GM12878 (cell line): ENCODE data around the gene WHRN. TPM values are rescaled to one million over a fixed set of nuclear protein-coding genes. Genes with fewer than 3 reads are reported as not detected.

Experiments used
- ATAC-seq: fragments of 200-7000 bp; cut with Tn5 transposase; 3 replicates; pipeline ENCODE4 v1.9.1; 2020; ENCODE audit warnings: mild to moderate bottlenecking, moderate library complexity
- BruUV-seq: library from RNA; stranded (reverse); fragments of 400-500 nt; replicated peaks from 2 replicates; lab custom pipeline; 2021; lab: Mats Ljungman, UMichigan
- CTCF ChIA-PET: fragments of 300-600 bp; sonication (Branson Sonifier 250); formaldehyde crosslinking; extraction: SDS; loops from one replicate; lab custom pipeline; 2021; ENCODE audit warnings: inconsistent platforms; lab: Yijun Ruan, JAX
- POLR2A ChIA-PET: fragments of 350-600 bp; formaldehyde crosslinking; extraction: SDS; loops from one replicate; lab custom pipeline; 2021; ENCODE audit warnings: inconsistent platforms; lab: Charles Lee
- RAD21 ChIA-PET: fragments of 300-600 bp; sonication (Branson Sonifier 250); formaldehyde crosslinking; loops from one replicate; lab custom pipeline; 2023; ENCODE audit warnings: antibody characterized with exemption; ENCODE audit not compliant: unreplicated experiment; lab: Charles Lee
- SMC1A ChIA-PET: fragments of 300-600 bp; sonication (Branson Sonifier 250); formaldehyde crosslinking; loops from one replicate; lab custom pipeline; 2023; ENCODE audit not compliant: unreplicated experiment, uncharacterized antibody; lab: Charles Lee
- DNase-seq: peaks from one replicate; pipeline ENCODE4 v3.0.0-alpha.2; 2011; ENCODE audit warnings: low read depth, low spot score
- FAIRE-seq: peaks from 3 replicates; lab custom pipeline; 2011; peaks lifted over from hg19 to GRCh38; lab: Jason Lieb, UNC
- H2AFZ ChIP-seq: 2 replicates; pipeline ENCODE4 v1.6.0; 2011; ENCODE audit warnings: low read depth, low read length, control low read depth; ENCODE audit not compliant: control insufficient read depth
- H3K27ac ChIP-seq: 2 replicates; pipeline ENCODE4 v1.5.1; 2011; ENCODE audit warnings: control low read depth; ENCODE audit not compliant: control insufficient read depth, insufficient read depth
- H3K27me3 ChIP-seq, 2 experiments: replicated peaks in 1 of 2; 2 replicates each; pipeline versions ENCODE4 v1.6.0 to v1.6.1; 2011; ENCODE audit warnings: low read length in 1 of 2; ENCODE audit not compliant: control insufficient read depth in 2 of 2, insufficient read depth in 2 of 2
- H3K36me3 ChIP-seq, 2 experiments: 2 replicates each; pipeline ENCODE4 v1.5.1; 2011; ENCODE audit warnings: low read length in 1 of 2; ENCODE audit not compliant: control insufficient read depth in 2 of 2, insufficient read depth in 2 of 2
- H3K4me1 ChIP-seq: 2 replicates; pipeline ENCODE4 v1.6.1; 2011; ENCODE audit warnings: mild to moderate bottlenecking, low read length, moderate library complexity, mixed read lengths; ENCODE audit not compliant: control insufficient read depth, insufficient read depth
- H3K4me2 ChIP-seq: 2 replicates; pipeline ENCODE4 v1.6.0; 2011; ENCODE audit warnings: control low read depth; ENCODE audit not compliant: control insufficient read depth, insufficient read depth
- H3K4me3 ChIP-seq: fragments of 200-600 bp; sonication (generic); 2 replicates; pipeline ENCODE4 v1.5.1; 2016
- H3K79me2 ChIP-seq: 2 replicates; pipeline ENCODE4 v1.6.0; 2011; ENCODE audit warnings: low read length; ENCODE audit not compliant: control insufficient read depth, insufficient read depth
- H3K9ac ChIP-seq: 2 replicates; pipeline ENCODE4 v1.8.0; 2011; ENCODE audit warnings: low read length, control low read depth, mixed read lengths; ENCODE audit not compliant: control insufficient read depth, insufficient read depth
- H3K9me3 ChIP-seq: replicated peaks from 3 replicates; pipeline ENCODE4 v1.5.1; 2011; ENCODE audit warnings: mild to moderate bottlenecking, low read length; ENCODE audit not compliant: control insufficient read depth, insufficient read depth
- H4K20me1 ChIP-seq: 2 replicates; pipeline ENCODE4 v1.6.0; 2011; ENCODE audit not compliant: control insufficient read depth, insufficient read depth
- CBX3 ChIP-seq: fragments of 200-600 bp; sonication (generic); IDR thresholded peaks from 2 replicates; pipeline ENCODE4 v1.6.1; 2016; ENCODE audit warnings: low read depth, borderline replicate concordance
- CHD4 ChIP-seq: fragments of 200-600 bp; sonication (generic); IDR thresholded peaks from 2 replicates; pipeline ENCODE4 v1.6.1; 2016; ENCODE audit warnings: mild to moderate bottlenecking
- DPF2 ChIP-seq: fragments of 450-650 bp; IDR thresholded peaks from 2 replicates; pipeline ENCODE4 v1.6.1; 2017; ENCODE audit warnings: mild to moderate bottlenecking
- MTA2 ChIP-seq: fragments of 450-650 bp; IDR thresholded peaks from 2 replicates; pipeline ENCODE4 v1.6.1; 2016; ENCODE audit warnings: low read depth, mild to moderate bottlenecking, moderate library complexity
- NFIC ChIP-seq: IDR thresholded peaks from 2 replicates; pipeline ENCODE4 v1.6.1; 2012; ENCODE audit warnings: low read depth, mild to moderate bottlenecking, inconsistent platforms, low read length, moderate library complexity
- NR2C1 ChIP-seq: fragments of 450-650 bp; IDR thresholded peaks from 2 replicates; pipeline ENCODE4 v1.6.1; 2017; ENCODE audit warnings: antibody characterized with exemption, mild to moderate bottlenecking, moderate library complexity
- NR2C2 ChIP-seq: IDR thresholded peaks from 2 replicates; pipeline ENCODE4 v1.6.1; 2011; ENCODE audit warnings: borderline replicate concordance, low read depth; ENCODE audit not compliant: control insufficient read depth, insufficient read length
- NRF1 ChIP-seq: conservative IDR thresholded peaks from 2 replicates; pipeline ENCODE4 v1.6.1; 2011; ENCODE audit warnings: mild to moderate bottlenecking, low read depth, low read length, improper control_type of control experiment
- RBBP5 ChIP-seq: fragments of 200-600 bp; sonication (generic); conservative IDR thresholded peaks from 2 replicates; pipeline ENCODE4 v1.6.1; 2016
- SPI1 ChIP-seq: IDR thresholded peaks from 2 replicates; pipeline ENCODE4 v1.6.1; 2011; ENCODE audit warnings: low read depth, mild to moderate bottlenecking, low read length, moderate library complexity, borderline replicate concordance; ENCODE audit not compliant: insufficient read depth
- SREBF2 ChIP-seq: IDR thresholded peaks from 2 replicates; pipeline ENCODE4 v1.6.1; 2012; ENCODE audit warnings: mild to moderate bottlenecking, low read length
- TCF3 ChIP-seq: IDR thresholded peaks from 2 replicates; pipeline ENCODE4 v1.6.1; 2012; ENCODE audit warnings: low read depth, mild to moderate bottlenecking, low read length, borderline replicate concordance; ENCODE audit not compliant: insufficient read depth
- ZNF217 ChIP-seq: fragments of 450-650 bp; IDR thresholded peaks from 2 replicates; pipeline ENCODE4 v1.6.1; 2017; ENCODE audit warnings: antibody characterized with exemption, mild to moderate bottlenecking
- WGBS: methylation state at CpG from one replicate; pipeline ENCODE4 v1.1.6; 2016; ENCODE audit warnings: low lambda C conversion rate; ENCODE audit not compliant: insufficient replicate concordance, insufficient coverage; ENCODE audit errors: missing lambda C conversion rate; 5-methylcytosine and 5-hydroxymethylcytosine counted together
- in situ Hi-C: fragments of 300-500 bp; cut with MboI; formaldehyde crosslinking; loops from 9 replicates; pipeline ENCODE4 v1.14.3; 2018; ENCODE audit warnings: mixed read lengths
- intact Hi-C: fragments of 100-400 bp; cut with micrococcal nuclease; formaldehyde crosslinking; loops from one replicate; pipeline ENCODE4 v1.14.2; 2022; ENCODE audit not compliant: unreplicated experiment
- polyA plus RNA-seq, 11 experiments: library from polyadenylated mRNA; depleted of rRNA in 4 of 11; unstranded in 6 of 11; stranded (reverse) in 5 of 11; fragments of >200 nt; fragmentation: Nextera tagmentation in 4 of 11; fragmentation: Illumina TruSeq in 1 of 11; extraction: Ambion mirVana in 4 of 11; extraction: Trizol in 1 of 11; gene quantifications; 1 replicate in 1 of 11; 2 replicates in 10 of 11; pipeline versions ENCODE4 v1.2.1 to v1.2.3, GENCODE V29; 2011 to 2016; ENCODE audit warnings: inconsistent platforms in 2 of 11, missing spikeins in 2 of 11, low read depth in 1 of 11
- total RNA-seq, 4 experiments: library from RNA; depleted of rRNA in 3 of 4; stranded (reverse); fragments of >200 nt in 3 of 4; fragmentation: Illumina TruSeq in 1 of 4; extraction: Trizol in 1 of 4; gene quantifications; 2 replicates each; pipeline versions ENCODE4 v1.2.1 to v1.2.3, GENCODE V29; 2013 to 2021
- TF ChIP-seq, protein P1 (sequence below): IDR thresholded peaks from 2 replicates; pipeline ENCODE4 v1.6.1; 2011; ENCODE audit warnings: borderline replicate concordance, low read depth, mild to moderate bottlenecking, moderate library complexity, mixed read lengths, low read length; ENCODE audit not compliant: insufficient read depth; ENCODE audit errors: extremely low read length

The WHRN gene
- total and polyA plus RNA-seq, 10 of the 15 experiments (the other 5 are each of a cell fraction or from before 2014, with no cell fraction given), result 0.04 to 18.2 (median 0.68) TPM; not detected in 1

DNA sequence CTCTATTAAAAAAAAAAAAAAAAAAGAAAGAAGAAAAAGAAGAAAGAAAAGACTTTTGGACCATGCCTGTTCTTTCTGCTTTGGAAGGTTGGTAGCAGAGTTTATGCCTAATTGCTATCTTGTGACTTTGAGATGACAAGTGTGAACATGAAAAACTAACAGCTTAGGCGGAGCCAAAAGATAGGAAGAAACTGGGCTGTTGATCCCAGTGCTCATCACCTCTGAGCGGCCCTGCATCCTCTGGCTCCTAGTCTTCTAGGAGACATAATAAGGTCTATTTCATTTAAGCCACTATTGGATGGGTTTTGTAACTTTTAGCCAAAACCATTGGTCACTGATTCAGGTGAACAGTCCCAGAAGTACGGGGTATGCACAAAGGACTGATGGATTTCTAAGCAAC lies 47.9 kb upstream of the WHRN start:
- FAIRE-seq, result no peak
- Histone ChIP-seq H3K9ac (no peak overlapping the region), H3K9me3 (no peaks in the 10 kb centered on the region), H3K27ac (no peak overlapping the region), H3K36me3 (no peaks in the 10 kb centered on the region), H3K4me1 (no peaks in the 10 kb centered on the region), H3K4me2 (no peak overlapping the region), H3K4me3 (no peak overlapping the region), H4K20me1 (no peaks in the 10 kb centered on the region), H3K27me3 (no peaks in the 10 kb centered on the region; a peak in 1 of 4 replicates), H2AFZ (no peak overlapping the region), H3K79me2 (no peaks in the 10 kb centered on the region)
- ChIA-PET RAD21 (interaction anchor here (1.1 kb wide), 1 partner anchor 13 kb away, joined by 3 read pairs; no protein-coding TSS in a partner anchor), CTCF (no interaction called here), SMC1A (no interaction called here), POLR2A (no interaction called here)
- no peak for ATAC-seq
- no TSS peak for BruUV-seq
- WGBS, result 18% methylated on average over 3 of the region's 3 CpGs
- TF ChIP-seq NR2C2 (no peak), CBX3 (no peak), DPF2 (no peak), CHD4 (no peak), NR2C1 (no peak), RBBP5 (no peak), SREBF2 (no peak), NFIC (no peak), MTA2 (no peak)
- intact Hi-C loops (no loop called here), in situ Hi-C loops (no loop called here)
- DNase-seq, result no peak

DNA sequence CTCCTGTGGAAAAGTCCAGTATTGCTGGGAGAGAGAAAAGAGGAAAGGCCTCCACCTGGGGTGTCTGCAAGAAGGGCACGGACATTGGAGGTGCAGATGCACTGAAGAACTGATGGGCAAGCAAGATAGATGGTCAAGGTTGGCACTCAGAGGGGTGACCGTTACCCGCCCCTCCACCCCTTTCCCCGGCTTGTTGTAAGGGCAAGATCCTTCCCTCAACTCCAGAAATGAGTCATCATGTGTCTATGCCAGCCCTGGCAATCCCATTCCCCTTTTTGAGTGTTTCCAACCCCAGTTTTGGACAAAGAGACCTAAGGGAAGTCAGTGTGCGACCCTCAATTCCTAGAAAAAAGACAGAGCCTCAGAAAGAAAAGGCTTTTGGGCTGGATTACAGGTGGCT lies 47.4 kb upstream of the WHRN start:
- RAD21 ChIA-PET, result interaction anchor here (1.1 kb wide), 1 partner anchor 12 kb away, joined by 3 read pairs; no protein-coding TSS in a partner anchor
- no peak for ATAC-seq
- no peaks in the 10 kb centered on the region for H3K79me2 ChIP-seq
- TF ChIP-seq, protein P1, sequence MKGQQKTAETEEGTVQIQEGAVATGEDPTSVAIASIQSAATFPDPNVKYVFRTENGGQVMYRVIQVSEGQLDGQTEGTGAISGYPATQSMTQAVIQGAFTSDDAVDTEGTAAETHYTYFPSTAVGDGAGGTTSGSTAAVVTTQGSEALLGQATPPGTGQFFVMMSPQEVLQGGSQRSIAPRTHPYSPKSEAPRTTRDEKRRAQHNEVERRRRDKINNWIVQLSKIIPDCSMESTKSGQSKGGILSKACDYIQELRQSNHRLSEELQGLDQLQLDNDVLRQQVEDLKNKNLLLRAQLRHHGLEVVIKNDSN, result no peak
- TF ChIP-seq NFIC (no peak), NRF1 (no peak), ZNF217 (no peak), TCF3 (no peak), SPI1 (no peak), MTA2 (no peak)

More for the DNA sequence above, 47.4 kb upstream of the WHRN start:
- Histone ChIP-seq H3K27ac (no peak overlapping the region), H2AFZ (no peak overlapping the region), H3K27me3 (no peaks in the 10 kb centered on the region; a peak in 1 of 4 replicates), H3K4me2 (no peak overlapping the region), H3K9me3 (no peaks in the 10 kb centered on the region), H3K9ac (no peak overlapping the region), H3K4me3 (no peak overlapping the region), H3K4me1 (no peaks in the 10 kb centered on the region), H3K36me3 (no peaks in the 10 kb centered on the region), H4K20me1 (no peaks in the 10 kb centered on the region)
- in situ Hi-C loops, result no loop called here
- FAIRE-seq (no peak), DNase-seq (no peak)
- no TSS peak for BruUV-seq
- WGBS, result 28% methylated on average over 5 of the region's 5 CpGs
- CTCF ChIA-PET, result interaction anchor here (0.8 to 1.2 kb wide), 2 partner anchors 13 to 147 kb away, joined by 3 to 5 read pairs; no protein-coding TSS in a partner anchor
- POLR2A ChIA-PET, result no interaction called here
- SMC1A ChIA-PET, result interaction anchor here (1.3 kb wide), 1 partner anchor 100 kb away, joined by 4 read pairs; no protein-coding TSS in a partner anchor
- intact Hi-C loops, result no loop called here
